Measurements from ENCODE around the gene TRMT1L.

Gene TRMT1L

GRCh38 chr1:185154912-185155513, 1.7 kb downstream of the TRMT1L start:
- peak in 1 of 2 donors; percentile 29 for DNase-seq (ENCODE audit: low read depth in 2 of 2)
- H3K4me3 ChIP-seq (replicated peaks in 1 of 2; ENCODE audit: low read depth in 2 of 2, low read length in 2 of 2): peak overlapping the region in 1 of 2 donors; percentile 9
- no peak for TF ChIP-seq CTCF (IDR thresholded peaks at IDR 0.05; ENCODE audit: low read depth, low read length)

- peak; percentile 18 to 21 for DNase-seq (ENCODE audit: low read depth in 2 of 2)
- no peak for TF ChIP-seq CTCF (IDR thresholded peaks at IDR 0.05; ENCODE audit: low read depth, low read length)
- H3K4me3 ChIP-seq (replicated peaks in 1 of 2; ENCODE audit: low read depth in 2 of 2, low read length in 2 of 2): no peak overlapping the region
These were observed 4.5 kb downstream of the TRMT1L start for GRCh38 chr1:185152187-185152767.

- TF ChIP-seq CTCF (IDR thresholded peaks at IDR 0.05; ENCODE audit: low read depth, low read length): no peak
- no peak overlapping the region for H3K4me3 ChIP-seq (replicated peaks in 1 of 2; ENCODE audit: low read depth in 2 of 2, low read length in 2 of 2)
- no peak for DNase-seq (ENCODE audit: low read depth in 2 of 2)
These were observed 5.5 kb downstream of the TRMT1L start for GRCh38 chr1:185151215-185151614.

- no peak for TF ChIP-seq CTCF (IDR thresholded peaks at IDR 0.05; ENCODE audit: low read depth, low read length)
- H3K4me3 ChIP-seq (replicated peaks in 1 of 2; ENCODE audit: low read depth in 2 of 2, low read length in 2 of 2): no peak overlapping the region
- peak; percentile 13 to 80 for DNase-seq (ENCODE audit: low read depth in 2 of 2)
These were observed 12.5 kb downstream of the TRMT1L start for GRCh38 chr1:185144233-185144632.

GRCh38 chr1:185139246-185139645, 17.5 kb downstream of the TRMT1L start:
- TF ChIP-seq CTCF (IDR thresholded peaks at IDR 0.05; ENCODE audit: low read depth, low read length): no peak
- no peak for DNase-seq (ENCODE audit: low read depth in 2 of 2)
- no peak overlapping the region for H3K4me3 ChIP-seq (replicated peaks in 1 of 2; ENCODE audit: low read depth in 2 of 2, low read length in 2 of 2)

GRCh38 chr1:185137896-185138545, 18.7 kb downstream of the TRMT1L start:
- no peak for DNase-seq (ENCODE audit: low read depth in 2 of 2)
- no peak overlapping the region for H3K4me3 ChIP-seq (replicated peaks in 1 of 2; ENCODE audit: low read depth in 2 of 2, low read length in 2 of 2)
- no peak for TF ChIP-seq CTCF (IDR thresholded peaks at IDR 0.05; ENCODE audit: low read depth, low read length)

Data from cardiac fibroblast (primary cell).